ENCODE results near the gene PPP1R16B. TPM values are rescaled to one million over a fixed set of nuclear protein-coding genes. Genes with fewer than 3 reads are reported as not detected.

Gene PPP1R16B
- total RNA-seq, 1 donor from 2014 or later: 6.4 TPM

GRCh38 chr20:38918172-38918571, 112.7 kb downstream of the PPP1R16B start:
- Histone ChIP-seq H3K4me1 (no peaks in the 10 kb centered on the region), H3K27me3 (no peaks in the 10 kb centered on the region), H3K36me3 (no peaks in the 10 kb centered on the region), H3K27ac (no peak overlapping the region), H3K9me3 (no peaks in the 10 kb centered on the region), H3K4me3 (no peak overlapping the region)
- no peak for TF ChIP-seq POLR2AphosphoS5 (IDR thresholded peaks at IDR 0.05; ENCODE audit: insufficient read depth in 1 of 2, low read depth in 1 of 2)
- TF ChIP-seq, protein P1, sequence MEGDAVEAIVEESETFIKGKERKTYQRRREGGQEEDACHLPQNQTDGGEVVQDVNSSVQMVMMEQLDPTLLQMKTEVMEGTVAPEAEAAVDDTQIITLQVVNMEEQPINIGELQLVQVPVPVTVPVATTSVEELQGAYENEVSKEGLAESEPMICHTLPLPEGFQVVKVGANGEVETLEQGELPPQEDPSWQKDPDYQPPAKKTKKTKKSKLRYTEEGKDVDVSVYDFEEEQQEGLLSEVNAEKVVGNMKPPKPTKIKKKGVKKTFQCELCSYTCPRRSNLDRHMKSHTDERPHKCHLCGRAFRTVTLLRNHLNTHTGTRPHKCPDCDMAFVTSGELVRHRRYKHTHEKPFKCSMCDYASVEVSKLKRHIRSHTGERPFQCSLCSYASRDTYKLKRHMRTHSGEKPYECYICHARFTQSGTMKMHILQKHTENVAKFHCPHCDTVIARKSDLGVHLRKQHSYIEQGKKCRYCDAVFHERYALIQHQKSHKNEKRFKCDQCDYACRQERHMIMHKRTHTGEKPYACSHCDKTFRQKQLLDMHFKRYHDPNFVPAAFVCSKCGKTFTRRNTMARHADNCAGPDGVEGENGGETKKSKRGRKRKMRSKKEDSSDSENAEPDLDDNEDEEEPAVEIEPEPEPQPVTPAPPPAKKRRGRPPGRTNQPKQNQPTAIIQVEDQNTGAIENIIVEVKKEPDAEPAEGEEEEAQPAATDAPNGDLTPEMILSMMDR (IDR thresholded peaks at IDR 0.05): no peak
- TF ChIP-seq POLR2A (IDR thresholded peaks at IDR 0.05): no peak
- intact Hi-C loops (cut with DNase I): no loop called here
- no peak for DNase-seq (ENCODE audit: extremely low spot score in 2 of 2)

GRCh38 chr20:38919683-38920082, 114.2 kb downstream of the PPP1R16B start:
- Histone ChIP-seq H3K9me3 (no peaks in the 10 kb centered on the region), H3K27me3 (no peaks in the 10 kb centered on the region), H3K4me3 (no peak overlapping the region), H3K27ac (no peak overlapping the region), H3K36me3 (no peaks in the 10 kb centered on the region), H3K4me1 (no peaks in the 10 kb centered on the region)
- no peak for DNase-seq (ENCODE audit: extremely low spot score in 2 of 2)
- intact Hi-C loops (cut with DNase I): no loop called here
- TF ChIP-seq, protein P1 (IDR thresholded peaks at IDR 0.05): no peak
- no peak for TF ChIP-seq POLR2AphosphoS5 (IDR thresholded peaks at IDR 0.05; ENCODE audit: insufficient read depth in 1 of 2, low read depth in 1 of 2)
- TF ChIP-seq POLR2A (IDR thresholded peaks at IDR 0.05): no peak

DNA sequence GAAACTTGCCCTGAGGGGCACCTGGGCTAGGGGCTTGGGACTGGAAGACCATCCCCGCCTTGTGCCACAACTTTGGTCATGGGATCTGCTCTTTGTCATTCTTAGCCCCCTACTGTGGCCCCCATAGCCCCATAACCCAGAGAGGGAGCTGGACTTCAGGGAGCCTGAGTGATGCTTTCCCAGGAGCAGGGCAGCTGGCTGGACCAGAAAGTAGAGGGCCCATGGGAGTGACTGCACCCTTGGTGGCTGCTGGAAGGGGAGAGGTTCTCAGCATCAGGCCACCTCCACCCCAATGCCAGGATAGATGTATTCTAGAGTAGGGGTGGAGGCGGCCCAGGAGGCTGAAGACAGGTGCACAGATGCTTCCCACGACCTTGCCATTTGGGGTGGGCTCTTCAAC, 114.9 kb downstream of the PPP1R16B start:
- H3K36me3 ChIP-seq: no peaks in the 10 kb centered on the region
- H3K4me1 ChIP-seq: no peaks in the 10 kb centered on the region
- H3K27me3 ChIP-seq: no peaks in the 10 kb centered on the region
- intact Hi-C loops (cut with DNase I): no loop called here
- no peak overlapping the region for H3K4me3 ChIP-seq
- no peak overlapping the region for H3K27ac ChIP-seq
- no peaks in the 10 kb centered on the region for H3K9me3 ChIP-seq
- no peak for DNase-seq (ENCODE audit: extremely low spot score in 2 of 2)
- TF ChIP-seq, protein P1 (IDR thresholded peaks at IDR 0.05): no peak
- TF ChIP-seq POLR2AphosphoS5 (IDR thresholded peaks at IDR 0.05; ENCODE audit: insufficient read depth in 1 of 2, low read depth in 1 of 2): no peak
- TF ChIP-seq POLR2A (IDR thresholded peaks at IDR 0.05): no peak

DNA sequence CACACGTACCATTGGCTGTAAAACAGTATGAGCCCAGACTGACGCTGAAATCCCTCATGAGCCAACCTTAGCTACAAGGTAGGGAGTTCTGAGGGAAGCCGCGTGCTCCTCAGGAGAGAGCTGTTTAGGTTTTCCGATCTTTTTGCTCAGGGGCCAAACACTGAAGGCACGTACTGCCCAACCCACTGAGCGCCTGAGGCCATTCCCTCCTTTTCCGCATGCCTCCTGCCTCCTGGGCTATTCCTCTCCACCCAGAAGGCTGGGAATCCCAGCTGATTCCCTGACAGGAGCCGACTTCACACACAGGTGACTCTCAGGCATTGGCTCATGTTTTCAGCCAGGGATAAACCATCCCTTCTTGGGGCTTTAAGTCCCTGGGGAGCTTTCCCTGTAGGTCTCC, 115.4 kb downstream of the PPP1R16B start:
- Histone ChIP-seq H3K4me1 (peaks cover 1% of the 10 kb centered on the region), H3K9me3 (no peaks in the 10 kb centered on the region), H3K4me3 (no peak overlapping the region), H3K36me3 (no peaks in the 10 kb centered on the region), H3K27me3 (no peaks in the 10 kb centered on the region), H3K27ac (no peak overlapping the region)
- DNase-seq (ENCODE audit: extremely low spot score in 2 of 2): no peak
- intact Hi-C loops (cut with DNase I): no loop called here
- TF ChIP-seq POLR2AphosphoS5 (IDR thresholded peaks at IDR 0.05; ENCODE audit: insufficient read depth in 1 of 2, low read depth in 1 of 2): no peak
- TF ChIP-seq POLR2A (IDR thresholded peaks at IDR 0.05): no peak
- TF ChIP-seq, protein P1 (IDR thresholded peaks at IDR 0.05): no peak

GRCh38 chr20:38924718-38925117, 119.2 kb downstream of the PPP1R16B start:
- no peaks in the 10 kb centered on the region for H3K36me3 ChIP-seq
- H3K9me3 ChIP-seq: no peaks in the 10 kb centered on the region
- TF ChIP-seq POLR2AphosphoS5 (IDR thresholded peaks at IDR 0.05; ENCODE audit: insufficient read depth in 1 of 2, low read depth in 1 of 2) (no peak), POLR2A (IDR thresholded peaks at IDR 0.05) (no peak)
- TF ChIP-seq, protein P1 (IDR thresholded peaks at IDR 0.05): no peak
- peaks cover 20% of the 10 kb centered on the region for H3K4me1 ChIP-seq
- no peak overlapping the region for H3K4me3 ChIP-seq
- DNase-seq (ENCODE audit: extremely low spot score in 2 of 2): no peak
- no peaks in the 10 kb centered on the region for H3K27me3 ChIP-seq
- H3K27ac ChIP-seq: no peak overlapping the region
- intact Hi-C loops (cut with DNase I): loop anchor here (5.0 kb wide), 1 partner anchor 123 kb away; no protein-coding TSS in a partner anchor

Data from vagina (tissue), 2 donors.